Inflammatory macrophage treated with lipopolysaccharide for 1 hour (primary cell): ENCODE measurements around the gene ODAPH.
"Not testable (repeated sequence)": the region's sequence is repeated elsewhere in the genome, so short reads cannot be mapped to it uniquely, and the experiment has no call there.

Experiments used
- DNase-seq, 2 donors: peaks; one replicate each; pipeline ENCODE4 v3.0.0-alpha.2; 2020 to 2022

Gene ODAPH, protein sequence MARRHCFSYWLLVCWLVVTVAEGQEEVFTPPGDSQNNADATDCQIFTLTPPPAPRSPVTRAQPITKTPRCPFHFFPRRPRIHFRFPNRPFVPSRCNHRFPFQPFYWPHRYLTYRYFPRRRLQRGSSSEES

DNA sequence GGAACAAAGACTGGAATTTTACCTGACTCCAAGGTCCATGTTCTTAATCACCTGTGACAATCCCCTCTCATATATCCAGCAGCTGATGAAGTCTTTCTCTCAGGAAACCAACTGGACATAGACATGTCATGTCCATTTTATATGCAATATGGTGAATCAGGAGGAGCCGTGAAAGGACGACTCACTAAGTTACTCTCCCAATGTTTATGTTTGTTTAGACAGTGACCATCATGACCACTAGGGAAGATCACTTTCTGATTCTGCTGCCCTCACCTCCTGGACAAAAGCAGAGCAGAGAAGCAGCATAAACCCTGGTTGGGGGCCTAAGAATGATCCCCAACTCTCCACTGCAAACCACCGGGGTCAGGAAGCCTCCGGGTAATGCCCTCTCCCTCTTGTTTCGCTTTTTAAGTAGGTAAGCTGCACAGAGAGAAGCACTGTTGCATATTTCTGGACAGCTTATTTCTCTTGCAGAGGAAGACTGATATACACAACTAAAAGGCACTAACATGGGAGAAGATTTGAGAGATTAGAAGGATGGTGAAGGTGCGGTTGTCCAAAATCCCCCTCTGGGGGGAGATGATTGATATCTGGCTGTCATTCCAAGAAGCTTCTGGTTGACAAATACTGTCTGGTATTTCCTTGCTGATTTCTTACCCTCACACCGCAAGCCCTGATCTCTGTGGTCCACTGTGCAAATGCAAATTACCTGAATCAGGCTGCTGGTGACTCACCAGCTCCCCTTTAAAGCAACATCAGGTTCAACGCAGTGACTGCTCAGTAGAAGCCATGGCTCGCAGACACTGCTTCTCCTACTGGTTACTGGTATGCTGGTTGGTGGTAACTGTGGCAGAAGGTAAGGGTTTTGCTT, at the start of gene ODAPH:
ODAPH (plus strand) TSS at position 773 of the 871 bp plus-strand sequence; CDS start at position 790, 17 bp downstream.
- DNase-seq: no peak

DNA sequence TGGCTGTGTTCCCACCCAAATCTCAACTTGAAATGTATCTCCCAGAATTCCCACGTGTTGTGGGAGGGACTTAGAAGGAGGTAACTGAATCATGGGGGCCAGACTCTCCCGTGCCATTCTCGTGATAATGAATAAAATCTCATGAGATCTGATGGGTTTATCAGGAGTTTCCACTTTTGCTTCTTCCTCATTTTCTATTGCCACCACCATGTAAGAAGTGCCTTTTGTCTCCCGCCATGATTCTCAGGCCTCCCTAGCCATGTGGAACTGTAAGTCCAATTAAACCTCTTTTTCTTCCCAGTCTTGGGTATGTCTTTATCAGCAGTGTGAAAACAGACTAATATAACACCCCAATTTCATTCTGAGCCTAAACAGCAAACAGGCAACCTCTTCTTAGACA, 46.3 kb upstream of the ODAPH start:
- not testable (repeated sequence) for DNase-seq

DNA sequence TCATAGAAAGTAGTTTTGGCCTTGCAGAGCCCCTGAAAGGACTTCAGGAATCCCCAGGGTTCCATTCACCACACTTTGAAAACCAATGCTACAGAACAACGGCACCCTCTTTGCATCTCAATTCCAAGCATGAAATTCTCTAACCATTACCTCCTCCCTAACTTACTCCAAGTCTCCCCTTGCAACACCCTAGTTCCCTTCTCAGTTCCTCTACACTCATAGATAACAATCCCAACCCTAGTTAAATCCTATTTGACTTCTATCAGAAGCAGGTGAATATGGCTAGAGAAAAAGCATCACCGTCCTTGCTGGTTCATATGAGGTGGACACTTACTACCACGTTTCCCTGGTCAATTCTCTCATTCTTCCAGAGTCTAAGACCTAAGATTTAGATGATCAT, 44.0 kb upstream of the ODAPH start:
- peak in 1 of 2 donors; percentile 12 for DNase-seq

DNA sequence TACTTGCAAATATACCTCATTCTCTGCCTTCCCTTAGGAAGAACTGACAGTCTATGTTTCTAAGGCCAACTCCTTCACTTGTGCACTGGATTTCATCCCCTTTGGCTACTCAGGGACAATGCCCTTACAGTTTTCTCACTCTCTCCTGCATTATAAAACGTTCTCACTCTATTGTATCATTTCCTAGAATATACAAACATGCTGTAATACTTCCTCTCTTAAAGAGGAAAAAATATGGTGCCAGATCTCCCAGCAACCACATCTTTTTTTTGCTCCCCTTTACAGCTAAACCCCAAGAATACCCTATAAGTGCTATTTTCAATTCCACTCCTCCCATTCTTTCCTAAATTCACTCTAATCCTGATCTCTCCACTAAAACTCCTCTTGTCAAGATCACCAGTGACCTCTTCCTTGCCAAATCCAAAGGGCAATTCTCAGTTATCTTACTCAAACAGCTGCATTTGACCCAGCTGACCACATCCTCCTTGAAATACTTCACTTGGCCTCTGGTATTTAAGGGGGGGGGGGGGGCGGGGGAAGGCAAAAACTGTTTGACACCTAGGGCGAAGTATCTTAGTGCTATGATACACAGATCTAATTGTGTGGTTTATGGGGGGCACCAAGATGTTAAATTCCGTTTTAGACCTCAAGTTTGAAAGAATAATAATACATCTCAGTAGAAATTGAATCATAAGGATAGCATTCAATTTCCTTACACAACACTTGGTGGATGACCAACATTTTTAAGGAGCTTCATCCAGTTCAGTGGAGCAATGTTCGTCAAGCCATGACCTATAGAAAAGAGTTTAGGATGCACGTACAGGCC, 43.3 kb upstream of the ODAPH start:
- DNase-seq: peak; percentile 23 to 35

DNA sequence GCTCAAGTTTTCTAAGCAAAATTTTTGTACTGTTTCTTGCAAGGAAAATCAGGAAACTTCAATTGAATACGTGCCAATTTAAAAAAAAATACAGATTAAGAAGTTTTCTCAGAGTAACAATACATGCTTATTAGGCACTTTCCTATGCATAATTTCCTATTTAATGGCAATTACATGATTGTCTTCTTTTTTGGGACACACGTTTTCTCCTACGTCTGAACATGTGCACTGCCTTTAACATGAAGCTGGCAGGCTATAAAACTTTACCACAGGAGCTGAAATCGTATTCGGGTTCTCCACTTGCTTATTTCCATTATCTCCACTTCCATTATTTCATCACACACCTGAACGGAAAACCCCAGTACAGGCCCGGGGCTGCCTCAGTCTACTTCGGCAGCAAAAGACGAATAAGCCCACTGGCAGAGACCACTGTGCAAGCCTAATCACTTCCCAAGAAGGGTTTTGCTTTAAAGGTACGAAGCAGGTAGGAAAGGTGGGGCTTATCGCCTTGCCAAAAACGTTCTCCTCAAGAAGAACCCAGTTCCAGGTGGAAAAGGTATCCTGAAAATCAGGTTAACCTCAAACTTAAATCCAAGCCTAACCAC, 42.2 kb upstream of the ODAPH start:
- DNase-seq: no peak

DNA sequence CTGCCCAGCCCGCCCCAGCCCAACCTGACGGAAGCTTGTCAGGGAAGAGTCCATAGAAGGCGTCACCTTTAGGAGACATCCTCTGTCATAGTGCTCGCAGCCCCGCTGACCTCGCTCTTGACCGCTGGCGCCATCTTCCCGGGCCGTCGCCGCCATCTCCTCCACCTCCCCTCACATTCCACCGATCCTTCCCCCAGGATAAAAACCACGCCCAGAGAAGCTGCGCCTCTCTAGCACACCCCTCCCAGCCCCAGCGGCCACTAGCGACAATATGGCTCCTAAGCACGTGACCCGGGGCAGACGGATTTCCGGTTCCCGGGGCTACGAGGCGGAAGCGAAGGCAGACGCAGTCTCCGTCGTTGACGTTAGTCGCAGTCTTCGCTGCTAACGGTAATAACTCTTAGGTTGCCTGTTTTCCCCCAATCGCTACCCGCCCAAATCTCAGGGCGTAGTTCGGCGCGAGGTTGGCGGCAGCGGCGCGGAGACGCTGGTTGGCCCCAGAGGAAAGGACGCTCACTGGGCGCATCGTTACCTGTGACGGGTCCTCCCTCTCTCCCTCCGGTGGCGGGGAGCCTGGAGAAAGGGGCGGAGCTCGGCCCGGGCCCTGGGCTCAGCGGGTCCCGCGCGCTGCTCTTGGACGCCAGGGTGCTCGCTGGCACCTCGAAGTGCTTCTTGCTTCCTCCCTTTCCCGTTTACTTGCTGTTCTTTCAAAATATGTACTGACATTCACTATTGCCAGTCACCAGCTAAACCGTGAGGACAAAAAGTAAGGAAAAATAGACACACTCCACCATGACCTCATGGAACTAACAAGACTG, 41.5 kb upstream of the ODAPH start, which contains the start of the genes RCHY1 and THAP6:
RCHY1 (minus strand) TSS at position 273 of the 818 bp plus-strand sequence; CDS start at position 156, 117 bp downstream.
THAP6 (plus strand) TSS at position 343 of the 818 bp plus-strand sequence. CDS start 980 bp downstream, outside the sequence.
- DNase-seq: peak; percentile 95 to 97

DNA sequence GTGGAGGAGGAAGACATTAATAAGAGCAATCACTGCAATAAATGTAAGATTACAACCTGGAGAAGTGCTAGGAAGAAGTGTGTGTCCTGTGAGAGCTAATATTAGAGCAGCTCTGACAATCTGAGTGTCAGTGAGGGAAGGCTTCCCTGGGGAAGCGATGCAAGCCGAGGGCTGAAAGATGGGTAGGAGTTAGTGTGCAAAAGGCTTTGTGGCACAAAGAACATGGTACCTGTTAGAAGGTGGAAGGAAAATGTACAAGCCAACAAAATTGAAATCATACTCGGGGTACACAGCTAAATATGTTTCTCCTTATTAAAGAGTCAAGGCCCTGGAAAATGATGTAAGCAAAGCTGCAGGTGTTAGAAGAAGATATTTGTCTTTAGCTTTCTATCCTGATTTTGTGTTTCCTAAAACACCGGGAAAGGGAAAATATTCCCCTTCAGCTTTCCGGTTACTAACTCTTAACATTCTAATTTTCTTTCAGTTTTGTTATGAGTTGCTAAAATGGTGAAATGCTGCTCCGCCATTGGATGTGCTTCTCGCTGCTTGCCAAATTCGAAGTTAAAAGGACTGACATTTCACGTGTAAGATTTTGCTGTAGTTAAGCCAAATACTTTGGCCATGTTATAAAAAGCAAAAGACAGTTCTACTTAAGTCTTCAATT, 40.8 kb upstream of the ODAPH start:
- DNase-seq: peak in 1 of 2 donors; percentile 35

DNA sequence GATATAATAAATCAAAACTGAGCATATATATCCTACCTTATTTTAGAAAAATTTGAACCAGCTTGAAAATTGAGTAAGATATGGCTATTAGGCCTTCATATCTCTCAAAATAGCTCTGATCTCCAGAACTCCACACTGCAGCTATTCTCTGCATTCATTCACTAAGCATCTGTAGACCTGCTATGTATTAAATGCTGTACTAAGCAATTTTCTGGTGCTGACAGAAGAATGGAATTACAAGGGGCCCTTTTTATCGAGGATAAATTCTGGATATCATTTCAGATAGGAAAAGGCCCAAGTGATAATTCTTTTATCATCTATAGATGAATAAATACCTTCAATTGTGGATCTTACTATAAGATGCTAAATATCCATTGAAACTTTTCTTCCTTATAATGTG, 39.7 kb upstream of the ODAPH start:
- no peak for DNase-seq

DNA sequence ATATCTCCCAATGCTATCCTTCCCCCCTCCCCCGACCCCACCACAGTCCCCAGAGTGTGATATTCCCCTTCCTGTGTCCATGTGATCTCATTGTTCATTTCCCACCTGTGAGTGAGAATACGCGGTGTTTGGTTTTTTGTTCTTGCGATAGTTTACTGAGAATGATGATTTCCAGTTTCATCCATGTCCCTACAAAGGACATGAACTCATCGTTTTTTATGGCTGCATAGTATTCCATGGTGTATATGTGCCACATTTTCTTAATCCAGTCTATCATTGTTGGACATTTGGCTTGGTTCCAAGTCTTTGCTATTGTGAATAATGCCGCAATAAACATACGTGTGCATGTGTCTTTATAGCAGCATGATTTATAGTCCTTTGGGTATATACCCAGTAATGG, 36.4 kb upstream of the ODAPH start:
- not testable (repeated sequence) for DNase-seq

DNA sequence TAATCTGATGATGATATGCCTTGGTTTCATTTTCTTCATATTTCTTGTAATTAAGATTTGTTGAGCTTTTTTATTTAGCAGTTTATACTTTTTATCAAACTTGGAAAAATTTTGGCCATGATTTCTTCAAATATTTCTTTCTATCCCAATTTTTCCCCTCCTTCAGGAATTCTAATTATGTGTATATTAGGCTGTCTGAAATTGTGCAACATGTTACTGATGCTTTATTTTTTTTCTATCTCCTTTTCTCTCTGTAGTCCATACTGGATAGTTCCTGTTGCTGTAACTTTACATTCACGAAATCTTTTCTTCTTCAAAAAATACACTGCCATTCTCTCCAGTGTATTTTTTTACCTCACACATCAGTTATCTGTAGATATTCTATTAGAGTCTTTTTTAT, 30.8 kb upstream of the ODAPH start:
- no peak for DNase-seq

DNA sequence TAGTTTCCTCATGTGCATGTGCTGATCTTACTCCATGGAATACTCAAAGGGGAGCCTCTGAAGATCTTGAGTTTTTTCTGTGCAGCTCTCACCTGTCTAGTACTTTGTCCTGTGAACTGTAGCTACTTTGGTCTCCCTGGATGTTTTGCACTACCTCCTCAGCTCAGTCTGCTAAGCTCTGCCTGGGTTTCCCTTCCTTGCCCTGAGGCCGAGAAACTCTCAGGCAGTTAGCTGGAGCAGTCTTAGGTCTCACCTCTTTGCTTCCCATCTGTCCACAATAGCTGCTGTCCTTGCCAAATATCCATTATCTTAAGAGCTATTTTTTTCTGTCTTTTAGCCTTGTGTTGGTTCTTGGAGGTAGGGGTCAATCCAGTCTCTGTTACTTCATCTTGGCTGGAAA, 30.0 kb upstream of the ODAPH start:
- DNase-seq: no peak

DNA sequence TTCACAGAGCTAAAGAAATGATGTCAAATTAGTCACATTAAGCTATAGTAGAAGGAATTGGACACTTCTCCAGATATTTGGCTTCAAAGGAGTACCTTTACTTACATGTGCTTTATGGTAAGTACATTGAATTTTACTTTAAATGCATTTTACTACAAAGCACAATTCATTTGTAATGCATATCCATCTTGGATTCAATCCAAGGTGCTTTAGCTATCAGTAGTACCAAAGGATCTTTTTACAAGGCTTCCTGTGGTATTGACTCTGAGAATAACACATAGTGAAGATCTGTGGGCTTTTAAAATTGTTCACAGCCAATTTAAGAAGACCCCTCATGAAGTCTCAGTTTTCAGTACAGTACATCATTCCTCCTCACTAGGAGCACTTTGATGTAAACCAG, 28.4 kb upstream of the ODAPH start:
- no peak for DNase-seq

DNA sequence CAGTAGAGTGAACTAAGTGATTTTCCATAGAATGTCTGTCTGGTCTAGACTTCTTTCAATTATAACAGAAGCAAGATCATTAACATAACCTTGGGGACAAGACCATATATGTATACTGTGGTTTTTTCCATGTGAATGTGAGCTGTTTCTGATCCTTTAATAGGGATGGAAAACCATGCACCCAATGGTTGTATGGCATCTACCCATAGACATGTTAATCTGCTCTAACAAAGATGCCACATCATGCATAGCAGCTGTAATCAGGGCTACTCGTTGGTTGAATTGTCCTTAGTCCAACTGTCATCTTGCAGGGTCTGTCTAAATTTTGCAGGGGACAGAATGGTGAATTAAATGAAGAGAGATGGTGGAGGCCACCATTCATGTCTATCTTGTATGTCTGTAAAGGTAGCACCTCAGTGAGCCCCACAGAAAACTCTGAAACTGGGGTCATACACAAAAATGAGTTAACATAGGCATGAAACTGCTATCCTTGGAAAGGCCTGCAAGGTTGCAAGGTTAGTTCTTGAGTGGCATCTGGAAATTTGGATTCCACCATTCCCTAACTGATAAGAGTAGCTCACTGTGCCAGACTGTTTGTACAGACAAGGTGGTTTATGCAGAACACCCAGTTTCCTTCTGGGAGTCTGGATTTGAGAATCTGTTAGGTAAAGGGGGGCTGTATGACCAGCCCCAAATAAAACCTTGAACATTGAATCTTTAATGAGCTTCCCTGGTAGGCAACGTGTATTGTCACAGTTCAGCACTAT, 25.1 kb upstream of the ODAPH start:
- no peak for DNase-seq

DNA sequence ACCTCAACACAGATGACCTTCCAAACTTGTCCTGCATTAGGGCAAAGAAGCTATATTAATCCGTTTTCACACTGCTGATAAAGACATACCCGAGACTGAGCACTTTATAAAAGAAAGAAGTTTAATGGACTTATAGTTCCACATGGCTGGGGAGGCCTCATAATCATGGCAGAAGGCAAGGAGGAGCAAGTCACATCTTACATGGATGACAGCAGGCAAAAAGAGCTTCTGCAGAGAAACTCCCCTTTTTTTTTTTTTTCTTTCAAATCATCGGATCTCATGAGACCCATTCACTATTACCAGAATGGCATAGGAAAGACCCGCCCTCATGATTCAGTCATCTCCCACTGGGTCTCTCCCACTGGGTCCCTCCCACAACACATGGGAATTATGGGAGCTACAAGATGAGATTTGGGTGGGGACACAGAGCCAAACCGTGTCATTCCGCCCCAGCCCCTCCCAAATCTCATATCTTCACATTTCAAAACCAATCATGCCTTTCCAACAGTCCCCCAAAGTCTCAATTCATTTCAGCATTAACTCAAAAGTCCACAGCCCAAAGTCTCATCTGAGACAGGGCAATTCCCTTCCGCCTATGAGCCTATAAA, 24.2 kb upstream of the ODAPH start:
- not testable (repeated sequence) for DNase-seq

DNA sequence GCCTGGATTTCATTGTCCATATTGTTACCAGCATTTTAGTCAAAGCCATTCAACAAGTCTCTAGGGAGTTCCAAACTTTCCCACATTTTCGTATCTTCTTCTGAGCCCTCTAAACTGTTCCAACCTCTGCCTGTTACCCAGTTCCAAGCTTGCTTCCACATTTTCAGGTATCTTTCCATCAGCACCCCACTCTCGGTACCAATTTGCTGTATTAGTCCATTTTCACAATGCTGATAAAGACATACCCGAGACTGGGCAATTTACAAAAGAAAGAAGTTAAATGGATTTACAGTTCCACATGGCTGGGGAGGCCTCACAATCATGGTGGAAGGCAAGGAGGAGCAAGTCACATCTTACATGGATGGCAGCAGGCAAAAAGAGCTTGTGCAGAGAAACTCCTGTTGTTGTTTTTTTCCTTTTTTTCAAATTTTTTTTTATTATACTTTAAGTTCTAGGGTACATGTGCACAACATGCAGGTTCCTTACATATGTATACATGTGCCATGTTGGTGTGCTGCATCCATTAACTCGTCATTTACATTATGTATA, 22.5 kb upstream of the ODAPH start:
- DNase-seq: not testable (repeated sequence)

DNA sequence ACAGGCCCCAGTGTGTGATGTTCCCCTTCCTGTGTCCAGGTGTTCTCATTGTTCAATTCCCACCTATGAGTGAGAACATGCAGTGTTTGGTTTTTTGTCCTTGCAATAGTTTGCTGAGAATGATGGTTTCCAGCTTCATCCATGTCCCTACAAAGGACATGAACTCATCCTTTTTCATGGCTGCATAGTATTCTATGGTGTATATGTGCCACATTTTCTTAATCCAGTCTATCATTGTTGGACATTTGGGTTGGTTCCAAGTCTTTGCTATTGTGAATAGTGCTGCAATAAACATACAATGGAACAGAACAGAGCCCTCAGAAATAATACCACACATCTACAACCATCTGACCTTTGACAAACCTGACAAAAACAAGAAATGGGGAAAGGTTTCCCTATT, 21.9 kb upstream of the ODAPH start:
- not testable (repeated sequence) for DNase-seq

DNA sequence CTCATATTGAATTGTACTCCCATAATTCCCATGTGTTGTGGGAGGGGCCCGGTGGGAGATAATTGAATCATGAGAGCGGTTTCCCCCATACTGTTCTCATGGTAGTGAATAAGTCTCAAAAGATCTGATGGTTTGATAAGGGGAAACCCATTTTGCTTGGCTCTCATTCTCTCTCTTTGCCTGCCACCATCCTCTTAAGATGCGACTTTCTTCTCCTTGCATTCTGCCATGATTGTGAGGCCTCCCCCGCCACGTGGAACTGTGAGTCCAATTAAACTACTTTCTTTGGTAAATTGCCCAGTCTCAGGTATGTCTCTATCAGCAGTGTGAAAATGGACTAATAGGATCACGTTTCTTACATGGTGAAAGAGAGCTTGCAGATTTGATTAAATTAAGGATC, 18.6 kb upstream of the ODAPH start:
- not testable (repeated sequence) for DNase-seq

DNA sequence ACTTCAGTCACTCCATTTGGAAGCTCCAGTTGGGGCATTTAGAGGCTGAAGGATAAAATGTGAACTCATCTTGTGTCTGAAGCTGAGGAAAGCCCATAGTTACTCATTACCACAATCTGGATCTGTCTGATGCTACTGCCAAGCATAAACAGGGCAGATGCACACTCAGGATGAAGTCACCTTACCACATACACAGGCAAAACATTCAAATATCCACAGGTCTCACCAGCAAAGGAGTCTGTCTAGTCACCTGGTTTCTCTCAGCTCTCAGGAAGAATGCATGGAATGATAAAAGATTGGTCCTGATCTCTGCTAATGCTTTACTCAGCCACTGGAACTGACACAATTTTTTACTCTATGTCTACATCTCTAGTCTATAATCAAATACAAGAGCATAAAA, 13.0 kb upstream of the ODAPH start:
- DNase-seq: no peak

DNA sequence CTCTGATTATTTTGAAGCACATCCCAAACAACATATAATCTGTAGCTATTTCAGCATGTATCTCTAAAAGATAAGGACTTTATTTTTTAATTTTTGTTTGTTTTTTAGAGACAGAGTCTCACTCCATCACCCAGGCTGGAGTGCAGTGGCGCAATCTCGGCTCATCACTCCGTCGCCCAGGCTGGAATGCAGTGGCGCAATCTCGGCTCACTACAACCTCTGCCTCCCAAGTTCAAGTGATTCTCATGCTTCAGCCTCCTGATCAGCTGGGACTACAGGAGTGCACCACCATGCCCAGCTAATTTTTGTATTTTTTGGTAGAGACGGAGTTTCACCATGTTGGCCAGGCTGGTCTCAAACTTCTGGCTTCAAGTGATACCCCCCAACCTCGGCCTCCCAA, 11.6 kb upstream of the ODAPH start:
- not testable (repeated sequence) for DNase-seq

DNA sequence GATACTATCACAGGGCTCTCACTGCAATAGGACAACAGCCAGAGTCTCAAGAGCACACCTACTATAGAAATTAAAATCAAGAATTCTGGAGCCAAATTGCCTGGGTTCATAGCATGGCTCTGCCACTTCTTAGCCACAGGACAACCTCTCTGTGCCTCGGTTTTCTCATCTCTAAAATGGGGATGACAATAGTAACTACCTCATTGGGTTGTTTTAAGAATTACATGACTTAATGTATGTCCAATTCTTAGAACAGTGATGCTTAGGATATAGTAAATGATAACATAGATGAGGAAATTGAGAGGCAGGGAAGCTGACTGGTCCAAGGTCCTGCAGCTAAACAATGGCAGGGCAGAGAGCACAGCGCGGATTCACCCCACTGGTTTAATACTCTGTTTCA, 11.0 kb upstream of the ODAPH start:
- no peak for DNase-seq
